PC-9 (cell line): ENCODE results near the gene FHDC1. TPM values are rescaled to one million over a fixed set of nuclear protein-coding genes. Genes with fewer than 3 reads are reported as not detected.

ENCODE experiments used
- BruUV-seq: library from RNA; stranded (reverse); fragments of 400-500 nt; replicated peaks from 2 replicates; lab custom pipeline; 2021; lab: Mats Ljungman, UMichigan
- CTCF ChIA-PET: fragments of 300-600 bp; sonication (Branson Sonifier 250); formaldehyde crosslinking; loops from one replicate; lab custom pipeline; 2022; ENCODE audit warnings: antibody characterized with exemption; lab: Charles Lee
- POLR2A ChIA-PET: fragments of 300-600 bp; sonication (Branson Sonifier 250); formaldehyde crosslinking; loops from one replicate; lab custom pipeline; 2022; ENCODE audit warnings: antibody characterized with exemption; ENCODE audit not compliant: unreplicated experiment; lab: Charles Lee
- DNase-seq, 2 experiments: peaks; one replicate each; pipeline versions ENCODE4 v3.0.0 to v3.0.0-alpha.2; 2015 to 2022; ENCODE audit warnings: mixed read lengths in 1 of 2
- H2AFZ ChIP-seq: fragments of 200-600 bp; sonication (generic); 2 replicates; pipeline ENCODE4 v1.8.1; 2017; ENCODE audit warnings: antibody characterized with exemption
- H3F3A ChIP-seq: fragments of 200-600 bp; sonication (generic); 2 replicates; pipeline ENCODE4 v1.8.1; 2017; ENCODE audit warnings: antibody characterized with exemption, mild to moderate bottlenecking, low read depth; ENCODE audit not compliant: insufficient read depth
- H3K27ac ChIP-seq: fragments of 200-600 bp; sonication (generic); 2 replicates; pipeline ENCODE4 v1.6.1; 2016; ENCODE audit warnings: mixed run types
- H3K27me3 ChIP-seq: fragments of 200-600 bp; sonication (generic); 2 replicates; pipeline ENCODE4 v1.6.1; 2016; ENCODE audit warnings: low read depth, mixed run types; ENCODE audit not compliant: insufficient read depth
- H3K36me3 ChIP-seq: fragments of 200-600 bp; sonication (generic); 2 replicates; pipeline ENCODE4 v1.6.1; 2016; ENCODE audit warnings: low read depth, mixed run types
- H3K4me1 ChIP-seq: fragments of 200-600 bp; sonication (generic); replicated peaks from 2 replicates; pipeline ENCODE4 v1.6.1; 2016; ENCODE audit warnings: mixed run types; ENCODE audit not compliant: insufficient read depth
- H3K4me2 ChIP-seq: fragments of 200-600 bp; sonication (generic); 2 replicates; pipeline ENCODE4 v1.6.1; 2017; ENCODE audit warnings: mixed run types
- H3K4me3 ChIP-seq: fragments of 200-600 bp; sonication (generic); 2 replicates; pipeline ENCODE4 v1.6.1; 2016; ENCODE audit warnings: mixed run types
- H3K79me2 ChIP-seq: fragments of 200-600 bp; sonication (generic); 2 replicates; pipeline ENCODE4 v1.6.1; 2017; ENCODE audit warnings: low read depth, mixed run types
- H3K9me2 ChIP-seq: fragments of 200-600 bp; sonication (generic); 2 replicates; pipeline ENCODE4 v1.8.1; 2017; ENCODE audit warnings: mild to moderate bottlenecking; ENCODE audit not compliant: insufficient read depth
- H3K9me3 ChIP-seq: fragments of 200-600 bp; sonication (generic); 2 replicates; pipeline ENCODE4 v1.8.1; 2016; ENCODE audit warnings: low read depth; ENCODE audit not compliant: insufficient read depth
- H4K20me1 ChIP-seq: fragments of 200-600 bp; sonication (generic); 2 replicates; pipeline ENCODE4 v1.8.1; 2017; ENCODE audit not compliant: insufficient read depth
- EZH2 ChIP-seq: fragments of 200-600 bp; sonication (generic); IDR thresholded peaks from 2 replicates; pipeline ENCODE4 v1.8.0; 2017; ENCODE audit warnings: antibody characterized with exemption, low read depth
- intact Hi-C: fragments of 100-400 bp; cut with micrococcal nuclease; formaldehyde crosslinking; loops from one replicate; pipeline ENCODE4 v1.10.0; 2022; ENCODE audit not compliant: unreplicated experiment
- total RNA-seq: library from RNA; stranded (reverse); gene quantifications from 2 replicates; pipeline ENCODE4 v1.2.3, GENCODE V29; 2021
- TF ChIP-seq, protein P1 (sequence below): fragments of 200-600 bp; sonication (generic); conservative IDR thresholded peaks from 2 replicates; pipeline ENCODE4 v1.6.1; 2017; ENCODE audit warnings: mixed run types, antibody characterized with exemption, mild to moderate bottlenecking, moderate library complexity

FHDC1 gene
- total RNA-seq, 1 experiment from 2014 or later = 17.4 TPM

- H3K79me2 ChIP-seq = no peaks in the 10 kb centered on the region
- no peaks in the 10 kb centered on the region for H3K9me3 ChIP-seq
- H3K36me3 ChIP-seq = no peaks in the 10 kb centered on the region
- POLR2A ChIA-PET = interaction anchor here (0.7 kb wide), 1 partner anchor 15 kb away, joined by 3 read pairs; no protein-coding TSS in a partner anchor
- BruUV-seq = no TSS peak
- peaks cover 20% of the 10 kb centered on the region for H3K4me1 ChIP-seq
- H3K9me2 ChIP-seq = no peaks in the 10 kb centered on the region
- no peak overlapping the region for H3K4me2 ChIP-seq
- intact Hi-C loops = no loop called here
- H3K4me3 ChIP-seq = no peak overlapping the region
- CTCF ChIA-PET = interaction anchor here (0.5 kb wide), 1 partner anchor 26 kb away, joined by 3 read pairs; no protein-coding TSS in a partner anchor
- H2AFZ ChIP-seq = no peak overlapping the region
- no peak for TF ChIP-seq EZH2
- TF ChIP-seq, protein P1, sequence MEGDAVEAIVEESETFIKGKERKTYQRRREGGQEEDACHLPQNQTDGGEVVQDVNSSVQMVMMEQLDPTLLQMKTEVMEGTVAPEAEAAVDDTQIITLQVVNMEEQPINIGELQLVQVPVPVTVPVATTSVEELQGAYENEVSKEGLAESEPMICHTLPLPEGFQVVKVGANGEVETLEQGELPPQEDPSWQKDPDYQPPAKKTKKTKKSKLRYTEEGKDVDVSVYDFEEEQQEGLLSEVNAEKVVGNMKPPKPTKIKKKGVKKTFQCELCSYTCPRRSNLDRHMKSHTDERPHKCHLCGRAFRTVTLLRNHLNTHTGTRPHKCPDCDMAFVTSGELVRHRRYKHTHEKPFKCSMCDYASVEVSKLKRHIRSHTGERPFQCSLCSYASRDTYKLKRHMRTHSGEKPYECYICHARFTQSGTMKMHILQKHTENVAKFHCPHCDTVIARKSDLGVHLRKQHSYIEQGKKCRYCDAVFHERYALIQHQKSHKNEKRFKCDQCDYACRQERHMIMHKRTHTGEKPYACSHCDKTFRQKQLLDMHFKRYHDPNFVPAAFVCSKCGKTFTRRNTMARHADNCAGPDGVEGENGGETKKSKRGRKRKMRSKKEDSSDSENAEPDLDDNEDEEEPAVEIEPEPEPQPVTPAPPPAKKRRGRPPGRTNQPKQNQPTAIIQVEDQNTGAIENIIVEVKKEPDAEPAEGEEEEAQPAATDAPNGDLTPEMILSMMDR = no peak
- H3K27me3 ChIP-seq = no peaks in the 10 kb centered on the region
- DNase-seq = peak in 1 of 2 experiments; percentile 34
- H4K20me1 ChIP-seq = no peaks in the 10 kb centered on the region
- no peak overlapping the region for H3K27ac ChIP-seq
- peaks cover 17% of the 10 kb centered on the region; the same call in 1 of the 2 replicates for H3F3A ChIP-seq
These were observed 28.2 kb downstream of the FHDC1 start for GRCh38 chr4:152964335-152964734.

DNA sequence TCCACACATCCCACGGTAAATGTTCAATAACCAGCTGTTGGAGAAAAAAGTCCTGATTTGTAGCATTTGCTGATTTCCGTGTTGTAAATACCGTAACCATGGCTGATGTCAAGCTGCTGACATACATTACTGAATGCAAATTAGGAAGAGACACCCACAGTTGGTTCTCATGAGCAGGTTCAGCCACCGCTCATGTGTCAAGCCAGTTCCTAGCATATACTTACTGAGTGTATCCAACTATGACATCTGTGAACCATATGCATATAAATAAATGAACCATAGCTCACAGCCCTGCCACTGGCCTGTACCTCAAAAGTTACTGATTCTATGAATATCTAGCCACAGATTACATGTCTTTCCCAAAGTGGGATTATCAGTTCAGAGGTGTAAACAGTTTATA, 29.5 kb downstream of the FHDC1 start:
- BruUV-seq = no TSS peak
- intact Hi-C loops = no loop called here
- Histone ChIP-seq H3K79me2 (no peaks in the 10 kb centered on the region), H3K9me2 (no peaks in the 10 kb centered on the region), H3K4me1 (peaks cover 31% of the 10 kb centered on the region), H3K27ac (no peak overlapping the region), H3K27me3 (no peaks in the 10 kb centered on the region), H3K9me3 (no peaks in the 10 kb centered on the region), H3K4me2 (no peak overlapping the region), H3F3A (peaks cover 28% of the 10 kb centered on the region; the same call in 1 of the 2 replicates), H3K36me3 (no peaks in the 10 kb centered on the region), H2AFZ (no peak overlapping the region), H4K20me1 (no peaks in the 10 kb centered on the region), H3K4me3 (no peak overlapping the region)
- DNase-seq = no peak
- ChIA-PET CTCF (interaction anchor here (0.8 kb wide), 1 partner anchor 17 kb away, joined by 3 read pairs; no protein-coding TSS in a partner anchor), POLR2A (no interaction called here)
- no peak for TF ChIP-seq EZH2
- TF ChIP-seq, protein P1 = no peak

GRCh38 chr4:152967907-152968306, 31.8 kb downstream of the FHDC1 start:
- H3K36me3 ChIP-seq = peaks cover 5% of the 10 kb centered on the region; the same call in 1 of the 2 replicates
- H3K27me3 ChIP-seq = no peaks in the 10 kb centered on the region
- intact Hi-C loops = no loop called here
- POLR2A ChIA-PET = no interaction called here
- no peaks in the 10 kb centered on the region for H3K9me2 ChIP-seq
- H3K9me3 ChIP-seq = no peaks in the 10 kb centered on the region
- no peak overlapping the region for H2AFZ ChIP-seq
- H3F3A ChIP-seq = peaks cover 33% of the 10 kb centered on the region; the same call in 1 of the 2 replicates
- no peak overlapping the region for H3K27ac ChIP-seq
- CTCF ChIA-PET = no interaction called here
- H3K4me2 ChIP-seq = no peak overlapping the region
- H3K4me1 ChIP-seq = peaks cover 49% of the 10 kb centered on the region
- no peak overlapping the region for H3K4me3 ChIP-seq
- no peak for TF ChIP-seq EZH2
- TF ChIP-seq, protein P1 = no peak
- H4K20me1 ChIP-seq = no peaks in the 10 kb centered on the region
- DNase-seq = no peak
- H3K79me2 ChIP-seq = no peaks in the 10 kb centered on the region
- no TSS peak for BruUV-seq
